IMR-90 (cell line): ENCODE measurements around the gene TPCN1. TPM values are rescaled to one million over a fixed set of nuclear protein-coding genes. Genes with fewer than 3 reads are reported as not detected.

Source experiments
- ATAC-seq: fragments of 200-7000 bp; cut with Tn5 transposase; 2 replicates; pipeline ENCODE4 v1.9.1; 2020; ENCODE audit warnings: low read depth, mild to moderate bottlenecking, moderate library complexity
- BruUV-seq: library from RNA; stranded (reverse); fragments of 400-500 nt; replicated peaks from 2 replicates; lab custom pipeline; 2021; lab: Mats Ljungman, UMichigan
- CTCF ChIA-PET: fragments of 300-600 bp; formaldehyde crosslinking; extraction: SDS; loops from one replicate; lab custom pipeline; 2021; ENCODE audit warnings: antibody characterized with exemption; lab: Yijun Ruan, JAX
- POLR2A ChIA-PET: fragments of 300-600 bp; sonication (Branson Sonifier 250); formaldehyde crosslinking; loops from one replicate; lab custom pipeline; 2022; ENCODE audit warnings: antibody characterized with exemption; ENCODE audit not compliant: unreplicated experiment; lab: Charles Lee
- DNase-seq: peaks from one replicate; pipeline ENCODE4 v3.0.0; 2013
- H2AFZ ChIP-seq: replicated peaks from 2 replicates; pipeline ENCODE3; 2013; ENCODE audit warnings: low read length, mild to moderate bottlenecking; ENCODE audit not compliant: poor library complexity
- H2AK5ac ChIP-seq: 2 replicates; pipeline ENCODE4 v1.6.1; 2013; ENCODE audit warnings: low read depth, low read length, inconsistent platforms
- H2AK9ac ChIP-seq: replicated peaks from 2 replicates; pipeline ENCODE3; 2013; ENCODE audit warnings: mild to moderate bottlenecking, low read depth, low read length, moderate library complexity; ENCODE audit not compliant: poor library complexity
- H2BK120ac ChIP-seq: 2 replicates; pipeline ENCODE4 v1.6.1; 2013; ENCODE audit warnings: low read depth, low read length, inconsistent platforms
- H2BK15ac ChIP-seq: 3 replicates; pipeline ENCODE4 v1.6.1; 2013; ENCODE audit warnings: low read depth, low read length, inconsistent platforms
- H2BK20ac ChIP-seq: 2 replicates; pipeline ENCODE4 v1.6.1; 2013; ENCODE audit warnings: low read depth, mild to moderate bottlenecking, inconsistent platforms, low read length, moderate library complexity
- H2BK5ac ChIP-seq: 2 replicates; pipeline ENCODE4 v1.6.1; 2013; ENCODE audit warnings: mild to moderate bottlenecking, low read depth, low read length, inconsistent platforms; ENCODE audit not compliant: poor library complexity, severe bottlenecking
- H3K14ac ChIP-seq: replicated peaks from 2 replicates; pipeline ENCODE4 v1.6.1; 2013; ENCODE audit warnings: low read depth, low read length, inconsistent platforms
- H3K18ac ChIP-seq: 2 replicates; pipeline ENCODE4 v1.6.1; 2013; ENCODE audit warnings: low read depth, low read length, control low read depth
- H3K23ac ChIP-seq: 2 replicates; pipeline ENCODE4 v1.6.1; 2013; ENCODE audit warnings: low read depth, low read length, inconsistent platforms
- H3K27ac ChIP-seq: 2 replicates; pipeline ENCODE4 v1.5.1; 2013; ENCODE audit warnings: mild to moderate bottlenecking, control low read depth, low read length; ENCODE audit not compliant: insufficient read depth
- H3K27me3 ChIP-seq: 2 replicates; pipeline ENCODE4 v1.6.1; 2013; ENCODE audit warnings: low read length; ENCODE audit not compliant: control insufficient read depth, insufficient read depth
- H3K36me3 ChIP-seq: 2 replicates; pipeline ENCODE4 v1.6.1; 2013; ENCODE audit warnings: low read length, mixed read lengths; ENCODE audit not compliant: control insufficient read depth, insufficient read depth
- H3K4ac ChIP-seq: 2 replicates; pipeline ENCODE4 v1.6.1; 2013; ENCODE audit warnings: low read depth, low read length, inconsistent platforms
- H3K4me1 ChIP-seq: 2 replicates; pipeline ENCODE4 v1.6.1; 2013; ENCODE audit warnings: low read length, mixed read lengths; ENCODE audit not compliant: control insufficient read depth, insufficient read depth
- H3K4me2 ChIP-seq: 2 replicates; pipeline ENCODE4 v1.6.1; 2013; ENCODE audit warnings: low read depth, mild to moderate bottlenecking, control low read depth, low read length, moderate library complexity
- H3K4me3 ChIP-seq: 2 replicates; pipeline ENCODE4 v1.5.1; 2013; ENCODE audit warnings: low read depth, mild to moderate bottlenecking, control low read depth, low read length, moderate library complexity; ENCODE audit not compliant: insufficient read depth
- H3K56ac ChIP-seq: 2 replicates; pipeline ENCODE4 v1.6.1; 2013; ENCODE audit warnings: low read length, inconsistent platforms; ENCODE audit not compliant: insufficient read depth; ENCODE audit errors: extremely low read depth
- H3K79me1 ChIP-seq, 2 experiments: 2 replicates each; pipeline ENCODE4 v1.6.1; 2013; ENCODE audit warnings: low read length in 2 of 2, inconsistent platforms in 1 of 2, low read depth in 1 of 2
- H3K9ac ChIP-seq: 2 replicates; pipeline ENCODE4 v1.6.1; 2013; ENCODE audit warnings: low read depth, low read length, control low read depth
- H3K9me1 ChIP-seq: 2 replicates; pipeline ENCODE4 v1.6.1; 2013; ENCODE audit warnings: low read length, inconsistent platforms; ENCODE audit not compliant: insufficient read depth
- H3K9me3 ChIP-seq: 2 replicates; pipeline ENCODE4 v1.6.1; 2013; ENCODE audit warnings: low read length; ENCODE audit not compliant: control insufficient read depth, insufficient read depth
- H4K20me1 ChIP-seq: 2 replicates; pipeline ENCODE4 v1.6.1; 2013; ENCODE audit warnings: low read length, inconsistent platforms; ENCODE audit not compliant: insufficient read depth
- H4K5ac ChIP-seq: 2 replicates; pipeline ENCODE4 v1.6.1; 2013; ENCODE audit warnings: mild to moderate bottlenecking, low read depth, low read length, control low read depth
- H4K8ac ChIP-seq, 2 experiments: 2 replicates each; pipeline ENCODE4 v1.6.1; 2013; ENCODE audit warnings: low read depth in 2 of 2, low read length in 2 of 2, control low read depth in 1 of 2, inconsistent platforms in 1 of 2
- H4K91ac ChIP-seq: 2 replicates; pipeline ENCODE4 v1.6.1; 2013; ENCODE audit warnings: low read depth, low read length, inconsistent platforms; ENCODE audit not compliant: insufficient read depth
- BHLHE40 ChIP-seq: fragments of 150-350 bp; IDR thresholded peaks from 2 replicates; pipeline ENCODE4 v1.6.1; 2016; ENCODE audit warnings: mild to moderate bottlenecking, low read depth, low read length
- CHD1 ChIP-seq: IDR thresholded peaks from 2 replicates; pipeline ENCODE4 v1.6.1; 2012; ENCODE audit warnings: low read depth, low read length, improper control_type of control experiment
- NFE2L2 ChIP-seq: fragments of 150-350 bp; IDR thresholded peaks from 2 replicates; pipeline ENCODE4 v1.6.1; 2016; ENCODE audit warnings: low read depth, mild to moderate bottlenecking, low read length
- POLR2A ChIP-seq: IDR thresholded peaks from 2 replicates; pipeline ENCODE4 v1.6.1; 2012; ENCODE audit warnings: mild to moderate bottlenecking, low read depth, low read length
- USF2 ChIP-seq: fragments of 150-350 bp; IDR thresholded peaks from 2 replicates; pipeline ENCODE4 v1.6.1; 2017; ENCODE audit warnings: mild to moderate bottlenecking, antibody characterized with exemption, low read length, low read depth
- WGBS, 2 experiments: methylation state at CpG; one replicate each; pipeline versions ENCODE4 v1.1.5 to v1.1.7; 2013; ENCODE audit warnings: missing lambda C conversion rate in 2 of 2; ENCODE audit not compliant: insufficient read length in 1 of 2; ENCODE audit errors: extremely low coverage in 2 of 2; 5-methylcytosine and 5-hydroxymethylcytosine counted together
- dilution Hi-C: fragments of 300-500 bp; cut with HindIII; formaldehyde crosslinking; loops from one replicate; pipeline ENCODE4 v1.14.3; 2018; ENCODE audit warnings: low sequenced_read_pairs; ENCODE audit not compliant: unreplicated experiment
- in situ Hi-C: fragments of 300-500 bp; cut with MboI; formaldehyde crosslinking; loops from 3 replicates; pipeline ENCODE4 v1.14.3; 2019; ENCODE audit warnings: low sequenced_read_pairs, inconsistent platforms, mixed read lengths
- intact Hi-C: fragments of 100-400 bp; cut with micrococcal nuclease; formaldehyde crosslinking; loops from 2 replicates; pipeline ENCODE4 v1.10.0; 2022
- polyA plus RNA-seq, 3 experiments: library from polyadenylated mRNA; depleted of rRNA; stranded (reverse); fragments of >200 nt; gene quantifications; 2 replicates each; pipeline ENCODE4 v1.2.3, GENCODE V29; 2012; ENCODE audit warnings: low replicate concordance in 1 of 3
- total RNA-seq: library from RNA; depleted of rRNA; stranded (reverse); fragments of >200 nt; gene quantifications from 2 replicates; pipeline ENCODE4 v1.2.3, GENCODE V29; 2012

The TPCN1 gene
- total and polyA plus RNA-seq, 2 of the 4 experiments (the other 2 are of a cell fraction): 2.0 to 13.2 TPM

GRCh38 chr12:113185180-113186032 lies 35.9 kb upstream of the TPCN1 start, which contains the start of the genes DDX54 and RITA1:
Gene DDX54, minus strand, starts transcription at chr12:113185478. Its CDS starts 27 bp downstream, at chr12:113185451.
Gene RITA1, plus strand, starts transcription at chr12:113185721. Its CDS starts 1,026 bp downstream, at chr12:113186747.
- H3K9ac ChIP-seq: peak within 1 kb of the TSS; percentile 88
- H3K9me1 ChIP-seq: no peaks in the 10 kb centered on the region
- ATAC-seq (peak; percentile 81), DNase-seq (peak; percentile 61)
- peak within 1 kb of the TSS; percentile 42 for H4K5ac ChIP-seq
- no peaks in the 10 kb centered on the region for H3K9me3 ChIP-seq
- H2AK5ac ChIP-seq: peak within 1 kb of the TSS; percentile 87
- peak within 1 kb of the TSS; percentile 47 for H3K18ac ChIP-seq
- ChIA-PET CTCF (no interaction called here), POLR2A (interaction anchor here (0.6 to 0.7 kb wide), 2 partner anchors 31 to 88 kb away, joined by 3 to 4 read pairs; no protein-coding TSS in a partner anchor)
- no peaks in the 10 kb centered on the region; the same call in 1 of the 2 replicates for H4K20me1 ChIP-seq
- H2BK5ac ChIP-seq: peak within 1 kb of the TSS; percentile 92
- H3K4ac ChIP-seq: peak within 1 kb of the TSS; percentile 87
- H4K91ac ChIP-seq: peak within 1 kb of the TSS; percentile 92
- H2AFZ ChIP-seq: peak within 1 kb of the TSS; percentile 96
- dilution Hi-C loops: no loop called here
- no peaks in the 10 kb centered on the region for H3K27me3 ChIP-seq
- H3K36me3 ChIP-seq: peaks cover 7% of the 10 kb centered on the region
- H3K4me1 ChIP-seq: peaks cover 5% of the 10 kb centered on the region; the same call in 1 of the 2 replicates
- peak within 1 kb of the TSS; percentile 89 for H3K14ac ChIP-seq
- 0% methylated on average over 27 of the region's 89 CpGs; no CpG with 5 or more reads in 1 of the 2 experiments for WGBS, 2 experiments
- H4K8ac ChIP-seq: peak within 1 kb of the TSS; percentile 57 to 93
- peaks cover 35 to 61% of the 10 kb centered on the region in 2 experiments for H3K79me1 ChIP-seq
- TF ChIP-seq BHLHE40: peak; percentile 95
- TF ChIP-seq USF2: peak; percentile 97
- peak; percentile 96; the same call in 1 of the 2 replicates for TF ChIP-seq CHD1
- TF ChIP-seq POLR2A: peak; percentile 90
- no peak for TF ChIP-seq NFE2L2
- peak within 1 kb of the TSS; percentile 77 for H3K56ac ChIP-seq
- H3K4me3 ChIP-seq: peak within 1 kb of the TSS; percentile 67
- H3K27ac ChIP-seq: peak within 1 kb of the TSS; percentile 94
- H3K23ac ChIP-seq: peak within 1 kb of the TSS; percentile 58
- H2BK15ac ChIP-seq: no peak within 1 kb of the TSS; the same call in 2 of the 3 replicates
- intact Hi-C loops: no loop called here
- no TSS peak for BruUV-seq
- H3K4me2 ChIP-seq: peak within 1 kb of the TSS; percentile 85
- in situ Hi-C loops: loop anchor here (25.0 kb wide), 1 partner anchor 1227 kb away; the partner anchor contains the start of gene TBX5
- peak within 1 kb of the TSS; percentile 96 for H2BK120ac ChIP-seq
- H2AK9ac ChIP-seq: peak within 1 kb of the TSS; percentile 89
- H2BK20ac ChIP-seq: peak within 1 kb of the TSS; percentile 90; the same call in 1 of the 2 replicates
